Gastroesophageal sphincter (tissue), 3 donors: ENCODE measurements around the gene CTCF.

ENCODE experiments used
- EP300 ChIP-seq: sonication (generic); formaldehyde crosslinking; IDR thresholded peaks from one replicate; pipeline ENCODE4 v1.6.1; 2017; ENCODE audit warnings: antibody characterized with exemption, mild to moderate bottlenecking
- POLR2AphosphoS5 ChIP-seq: sonication (generic); formaldehyde crosslinking; IDR thresholded peaks from one replicate; pipeline ENCODE4 v1.6.1; 2017; ENCODE audit warnings: antibody characterized with exemption
- TF ChIP-seq, protein P1 (sequence below), 4 experiments: fragments of 200-600 bp in 2 of 4; fragments of 450-650 bp in 2 of 4; sonication (generic) in 1 of 4; IDR thresholded peaks; one replicate each; pipeline ENCODE4 v1.5.1; 2017 to 2019; ENCODE audit warnings: antibody characterized with exemption in 4 of 4, mild to moderate bottlenecking in 2 of 4, moderate library complexity in 2 of 4

DNA sequence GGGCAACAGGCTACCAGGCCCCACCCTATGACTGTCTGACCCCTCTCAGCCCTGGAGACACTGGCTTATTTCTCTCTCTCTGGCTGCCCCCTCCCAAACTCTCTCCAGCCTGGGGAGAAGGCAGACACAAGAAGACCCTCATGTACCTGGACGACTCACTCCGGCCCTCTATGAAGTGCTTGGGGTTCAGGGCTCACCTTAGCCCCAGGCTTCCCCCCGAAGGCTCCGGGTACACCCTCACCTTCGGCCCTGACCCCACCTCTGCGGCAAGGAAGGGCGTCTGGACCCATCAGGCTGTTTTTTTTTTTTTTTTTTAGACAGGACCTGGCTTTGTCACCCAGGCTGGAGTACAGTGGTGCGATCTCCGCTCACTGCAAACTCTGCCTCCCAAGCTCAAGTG is 81.7 kb downstream of the CTCF start:
- TF ChIP-seq, protein P1, sequence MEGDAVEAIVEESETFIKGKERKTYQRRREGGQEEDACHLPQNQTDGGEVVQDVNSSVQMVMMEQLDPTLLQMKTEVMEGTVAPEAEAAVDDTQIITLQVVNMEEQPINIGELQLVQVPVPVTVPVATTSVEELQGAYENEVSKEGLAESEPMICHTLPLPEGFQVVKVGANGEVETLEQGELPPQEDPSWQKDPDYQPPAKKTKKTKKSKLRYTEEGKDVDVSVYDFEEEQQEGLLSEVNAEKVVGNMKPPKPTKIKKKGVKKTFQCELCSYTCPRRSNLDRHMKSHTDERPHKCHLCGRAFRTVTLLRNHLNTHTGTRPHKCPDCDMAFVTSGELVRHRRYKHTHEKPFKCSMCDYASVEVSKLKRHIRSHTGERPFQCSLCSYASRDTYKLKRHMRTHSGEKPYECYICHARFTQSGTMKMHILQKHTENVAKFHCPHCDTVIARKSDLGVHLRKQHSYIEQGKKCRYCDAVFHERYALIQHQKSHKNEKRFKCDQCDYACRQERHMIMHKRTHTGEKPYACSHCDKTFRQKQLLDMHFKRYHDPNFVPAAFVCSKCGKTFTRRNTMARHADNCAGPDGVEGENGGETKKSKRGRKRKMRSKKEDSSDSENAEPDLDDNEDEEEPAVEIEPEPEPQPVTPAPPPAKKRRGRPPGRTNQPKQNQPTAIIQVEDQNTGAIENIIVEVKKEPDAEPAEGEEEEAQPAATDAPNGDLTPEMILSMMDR (IDR thresholded peaks at IDR 0.05), result no peak
- no peak for TF ChIP-seq EP300
- TF ChIP-seq POLR2AphosphoS5, result no peak
